Brain microvascular endothelial cell (primary cell): ENCODE measurements around the gene LRRC45.

ENCODE experiments used
- DNase-seq: peaks from one replicate; pipeline ENCODE4 v3.0.0-alpha.2; 2020
- H3K27ac ChIP-seq: fragments of 250-450 bp; sonication (Bioruptor Pico); 2 replicates; pipeline ENCODE4 v1.5.1; 2020; ENCODE audit warnings: mild to moderate bottlenecking, moderate library complexity
- H3K27me3 ChIP-seq: fragments of 250-450 bp; sonication (Bioruptor Pico); replicated peaks from 2 replicates; pipeline ENCODE4 v1.5.1; 2020; ENCODE audit warnings: mild to moderate bottlenecking
- H3K36me3 ChIP-seq: fragments of 250-450 bp; sonication (Bioruptor Pico); replicated peaks from 2 replicates; pipeline ENCODE4 v1.5.1; 2020; ENCODE audit warnings: mild to moderate bottlenecking
- H3K4me3 ChIP-seq: 2 replicates; pipeline ENCODE4 v1.5.1; 2011; ENCODE audit warnings: low read depth, mild to moderate bottlenecking, control low read depth, low read length, moderate library complexity
- CTCF ChIP-seq: IDR thresholded peaks from 2 replicates; pipeline ENCODE4 v1.5.1; 2011; ENCODE audit warnings: low read depth, mild to moderate bottlenecking, moderate library complexity, low read length, control low read depth, inconsistent platforms; ENCODE audit errors: missing control alignments
- in situ Hi-C: cut with HindIII; loops from 2 replicates; pipeline ENCODE4 v1.10.0; 2017; ENCODE audit warnings: low sequenced_read_pairs, low pct_ligation_motif_present

LRRC45 gene

GRCh38 chr17:82030470-82031302, 7.6 kb downstream of the LRRC45 start:
- Histone ChIP-seq H3K27ac (no peak overlapping the region), H3K36me3 (no peaks in the 10 kb centered on the region), H3K27me3 (no peaks in the 10 kb centered on the region), H3K4me3 (peak overlapping the region; percentile 59)
- in situ Hi-C loops: loop anchor here (10.0 kb wide), 1 partner anchor 56 kb away; the partner anchor contains the start of gene ASPSCR1
- peak; percentile 64 for DNase-seq
- peak; percentile 87 for TF ChIP-seq CTCF

- Histone ChIP-seq H3K4me3 (peak within 1 kb of the TSS; percentile 59), H3K27ac (no peak within 1 kb of the TSS), H3K27me3 (no peaks in the 10 kb centered on the region), H3K36me3 (no peaks in the 10 kb centered on the region)
- no peak for DNase-seq
- in situ Hi-C loops: loop anchor here (10.0 kb wide), 1 partner anchor 57 kb away; the partner anchor contains the start of gene ASPSCR1
- TF ChIP-seq CTCF: no peak
Observed at GRCh38 chr17:82031303-82031884, 8.3 kb downstream of the LRRC45 start, which contains the start of gene RAC3. Gene RAC3 (plus strand): TSS chr17:82031678. CDS start chr17:82031762, 84 bp downstream.

GRCh38 chr17:82031885-82032627, 9.0 kb downstream of the LRRC45 start:
- H3K4me3 ChIP-seq: peak overlapping the region; percentile 57
- H3K27ac ChIP-seq: no peak overlapping the region
- DNase-seq: no peak
- H3K36me3 ChIP-seq: no peaks in the 10 kb centered on the region
- TF ChIP-seq CTCF: no peak
- in situ Hi-C loops: loop anchor here (10.0 kb wide), 1 partner anchor 57 kb away; the partner anchor contains the start of gene ASPSCR1
- H3K27me3 ChIP-seq: no peaks in the 10 kb centered on the region

- no peak for DNase-seq
- in situ Hi-C loops: loop anchor here (10.0 kb wide), 1 partner anchor 59 kb away; the partner anchor contains the start of gene ASPSCR1
- no peaks in the 10 kb centered on the region for H3K27me3 ChIP-seq
- no peak overlapping the region for H3K4me3 ChIP-seq
- no peak overlapping the region for H3K27ac ChIP-seq
- no peak for TF ChIP-seq CTCF
- no peaks in the 10 kb centered on the region for H3K36me3 ChIP-seq
Observed at GRCh38 chr17:82033359-82034085, 10.4 kb downstream of the LRRC45 start.

GRCh38 chr17:82034371-82035011, 11.4 kb downstream of the LRRC45 start:
- Histone ChIP-seq H3K27me3 (no peaks in the 10 kb centered on the region), H3K36me3 (no peaks in the 10 kb centered on the region), H3K4me3 (no peak overlapping the region), H3K27ac (no peak overlapping the region)
- no peak for DNase-seq
- in situ Hi-C loops: loop anchor here (10.0 kb wide), 1 partner anchor 60 kb away; the partner anchor contains the start of gene ASPSCR1
- no peak for TF ChIP-seq CTCF
